Spleen (tissue), 11 donors: ENCODE data around the gene FAM171A1. TPM values are rescaled to one million over a fixed set of nuclear protein-coding genes. Genes with fewer than 3 reads are reported as not detected.
"Not testable (repeated sequence)": the region's sequence is repeated elsewhere in the genome, so short reads cannot be mapped to it uniquely, and the experiment has no call there.

Experiments
- DNase-seq: peaks from one replicate; pipeline ENCODE4 v3.0.0-alpha.2; 2020
- H3K27ac ChIP-seq, 8 donors: fragments of 200-600 bp; sonication (generic) in 7 of 8; 1 replicate in 4 of 8; 2 replicates in 4 of 8; pipeline versions ENCODE4 v1.5.0 to v1.8.0; 2016 to 2021; ENCODE audit warnings: inconsistent platforms in 4 of 8, mild to moderate bottlenecking in 4 of 8, moderate library complexity in 1 of 8
- H3K27me3 ChIP-seq, 7 donors: fragments of 200-600 bp; sonication (generic) in 6 of 7; replicated peaks in 1 of 7; 1 replicate in 4 of 7; 2 replicates in 3 of 7; pipeline versions ENCODE4 v1.5.0 to v1.8.0; 2016 to 2021; ENCODE audit warnings: inconsistent platforms in 3 of 7, mild to moderate bottlenecking in 1 of 7
- H3K36me3 ChIP-seq, 6 donors: fragments of 200-600 bp; sonication (generic) in 5 of 6; 1 replicate in 4 of 6; 2 replicates in 2 of 6; pipeline versions ENCODE4 v1.5.0 to v1.8.0; 2016 to 2021; ENCODE audit warnings: inconsistent platforms in 2 of 6
- H3K4me1 ChIP-seq, 6 donors: fragments of 200-600 bp; sonication (generic) in 5 of 6; 1 replicate in 3 of 6; 2 replicates in 3 of 6; pipeline versions ENCODE4 v1.5.0 to v1.8.0; 2016 to 2021; ENCODE audit warnings: inconsistent platforms in 3 of 6
- H3K4me3 ChIP-seq, 8 donors: fragments of 200-600 bp; sonication (generic) in 7 of 8; 1 replicate in 4 of 8; 2 replicates in 4 of 8; pipeline versions ENCODE4 v1.5.0 to v1.8.0; 2016 to 2021; ENCODE audit warnings: inconsistent platforms in 4 of 8, mild to moderate bottlenecking in 4 of 8, moderate library complexity in 2 of 8
- H3K9me3 ChIP-seq, 8 donors: fragments of 200-600 bp; sonication (generic) in 7 of 8; 1 replicate in 4 of 8; 2 replicates in 4 of 8; pipeline versions ENCODE4 v1.5.0 to v1.8.0; 2016 to 2021; ENCODE audit warnings: inconsistent platforms in 4 of 8
- CTCF ChIP-seq, 11 experiments: fragments of 200-600 bp in 7 of 11; fragments of 450-650 bp in 4 of 11; sonication (generic) in 4 of 11; IDR thresholded peaks in 8 of 11; conservative IDR thresholded peaks in 3 of 11; 1 replicate in 7 of 11; 2 replicates in 4 of 11; pipeline versions ENCODE4 v1.4.0 to v1.8.0; 2016 to 2021; ENCODE audit warnings: antibody characterized with exemption in 11 of 11, inconsistent platforms in 4 of 11, mild to moderate bottlenecking in 1 of 11
- POLR2A ChIP-seq, 3 donors: fragments of 450-650 bp; IDR thresholded peaks; one replicate each; pipeline ENCODE4 v1.5.1; 2017; ENCODE audit warnings: antibody characterized with exemption in 3 of 3, mild to moderate bottlenecking in 1 of 3
- POLR2AphosphoS5 ChIP-seq, 3 donors: sonication (generic); formaldehyde crosslinking; IDR thresholded peaks; one replicate each; pipeline ENCODE4 v1.5.1; 2017; ENCODE audit warnings: antibody characterized with exemption in 3 of 3
- WGBS, 5 donors: extraction: QIAGEN DNeasy Blood & Tissue Kit in 3 of 5; methylation state at CpG; one replicate each; pipeline versions ENCODE4 v1.1.5 to v1.1.7; 2013 to 2018; 5-methylcytosine and 5-hydroxymethylcytosine counted together
- intact Hi-C: fragments of 100-400 bp; cut with DNase I; formaldehyde crosslinking; loops from one replicate; pipeline ENCODE4 v1.15.0; 2023; ENCODE audit warnings: low total_unique reads
- polyA plus RNA-seq, 3 donors: library from polyadenylated mRNA; stranded (reverse); fragments of 200-250 nt; gene quantifications; one replicate each; pipeline ENCODE4 v1.2.1, GENCODE V29; 2013
- total RNA-seq, 7 donors: library from RNA; depleted of rRNA in 3 of 7; stranded (reverse); fragments of >200 nt in 3 of 7; fragmentation: NEBNext Ultra II Directional in 4 of 7; extraction: Animal tissue kit (Norgen Biotek cat#: 25700) in 4 of 7; gene quantifications; one replicate each; pipeline versions ENCODE4 v1.1.0 to v1.2.1, GENCODE V29; 2016 to 2021
- donor health status: healthy with polysubstance abuse.
- donor health status: DM: no; HTN: no; CAD: no; lungs with moderate emphysema.
- donor health status: DM: no; HTN: no; CAD: no.
- donor health status: Bipolar disorder and iron deficiency.
- donor health status: healthy.
- donor health status: DM: no; HTN: no; CAD: no.
- donor health status: DM: yes; HTN: yes; CAD: no.

FAM171A1 gene
- total and polyA plus RNA-seq, 10 donors: 3.5 to 34.0 (median 19.6) TPM

DNA sequence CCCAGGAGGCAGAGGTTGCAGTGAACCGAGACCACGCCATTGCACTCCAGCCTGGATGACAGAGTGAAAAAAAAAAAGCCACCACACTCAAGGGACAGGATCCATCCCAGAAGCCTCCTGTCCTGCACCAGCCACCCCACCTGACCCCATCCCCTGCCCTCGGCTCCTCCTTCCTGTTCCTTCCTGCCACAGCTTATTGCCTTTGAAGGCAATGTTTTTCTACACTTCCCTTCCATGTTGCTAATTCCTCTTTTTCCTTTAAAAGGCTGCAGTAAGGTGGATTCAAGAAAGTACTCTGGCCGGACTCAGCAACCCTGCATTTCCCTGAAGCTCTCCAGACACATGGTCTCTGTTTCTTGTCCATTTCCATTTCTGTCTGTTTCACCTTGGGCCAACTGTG lies 80.9 kb downstream of the FAM171A1 start:
- no peaks in the 10 kb centered on the region for H3K9me3 ChIP-seq
- H3K27ac ChIP-seq: no peak overlapping the region
- H3K4me3 ChIP-seq: no peak overlapping the region
- H3K4me1 ChIP-seq: no peaks in the 10 kb centered on the region
- 63 to 73% (median 69%) methylated on average over 4 of the region's 4 CpGs for WGBS, 5 donors
- H3K27me3 ChIP-seq: no peaks in the 10 kb centered on the region
- DNase-seq: no peak
- TF ChIP-seq POLR2A (IDR thresholded peaks at IDR 0.05) (no peak), CTCF (IDR thresholded peaks at IDR 0.05 in 8 of 11, conservative IDR thresholded peaks at IDR 0.05 in 3 of 11) (no peak), POLR2AphosphoS5 (IDR thresholded peaks at IDR 0.05) (no peak)
- no peaks in the 10 kb centered on the region for H3K36me3 ChIP-seq
- intact Hi-C loops: no loop called here

DNA sequence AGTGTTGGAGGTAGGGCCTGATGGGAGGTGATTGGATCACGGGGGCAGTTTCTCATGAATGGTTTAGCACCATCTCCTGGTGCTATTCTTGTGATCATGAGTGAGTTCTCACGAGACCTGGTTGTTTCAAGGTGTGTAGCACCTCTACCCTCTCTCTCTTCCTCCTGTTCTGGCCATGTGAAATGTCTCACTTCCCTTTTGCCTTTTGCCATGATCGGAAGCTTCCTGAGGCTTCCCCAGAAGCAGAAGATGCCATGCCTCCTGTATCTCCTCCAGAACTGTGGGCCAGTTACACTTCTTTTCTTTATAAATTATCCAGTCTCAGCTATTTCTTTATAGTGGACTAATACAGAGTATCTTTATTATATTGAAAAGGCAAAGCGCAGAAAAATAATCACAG lies 90.1 kb downstream of the FAM171A1 start:
- DNase-seq: no peak
- no peak for TF ChIP-seq POLR2AphosphoS5 (IDR thresholded peaks at IDR 0.05)
- TF ChIP-seq POLR2A (IDR thresholded peaks at IDR 0.05): no peak
- no peak for TF ChIP-seq CTCF (IDR thresholded peaks at IDR 0.05 in 8 of 11, conservative IDR thresholded peaks at IDR 0.05 in 3 of 11)
- intact Hi-C loops: no loop called here
- 54 to 72% (median 64%) methylated on average over 4 of the region's 4 CpGs for WGBS, 5 donors
- no peak overlapping the region for H3K27ac ChIP-seq
- no peak overlapping the region for H3K4me3 ChIP-seq
- no peaks in the 10 kb centered on the region for H3K4me1 ChIP-seq
- H3K9me3 ChIP-seq: no peaks in the 10 kb centered on the region
- H3K27me3 ChIP-seq: no peaks in the 10 kb centered on the region
- H3K36me3 ChIP-seq: peaks cover 0 to 6% (median 0%) of the 10 kb centered on the region in 6 donors

- 46 to 72% (median 49%) methylated on average over 4 of the region's 4 CpGs for WGBS, 5 donors
- Histone ChIP-seq H3K36me3 (peaks cover 0 to 6% (median 0%) of the 10 kb centered on the region in 6 donors), H3K27ac (no peak overlapping the region), H3K27me3 (no peaks in the 10 kb centered on the region), H3K4me3 (no peak overlapping the region), H3K9me3 (no peaks in the 10 kb centered on the region), H3K4me1 (no peaks in the 10 kb centered on the region)
- intact Hi-C loops: no loop called here
- TF ChIP-seq POLR2A (IDR thresholded peaks at IDR 0.05): no peak
- no peak for DNase-seq
These were observed 90.6 kb downstream of the FAM171A1 start for GRCh38 chr10:15280462-15280861.

- H3K27ac ChIP-seq: no peak overlapping the region
- 88 to 99% (median 92%) methylated on average over 4 of the region's 4 CpGs for WGBS, 5 donors
- TF ChIP-seq CTCF (IDR thresholded peaks at IDR 0.05 in 8 of 11, conservative IDR thresholded peaks at IDR 0.05 in 3 of 11) (no peak), POLR2AphosphoS5 (IDR thresholded peaks at IDR 0.05) (no peak), POLR2A (IDR thresholded peaks at IDR 0.05) (no peak)
- no peak overlapping the region for H3K4me3 ChIP-seq
- no peak for DNase-seq
- peaks cover 0 to 6% (median 0%) of the 10 kb centered on the region in 6 donors for H3K36me3 ChIP-seq
- intact Hi-C loops: no loop called here
- H3K27me3 ChIP-seq: no peaks in the 10 kb centered on the region
- no peaks in the 10 kb centered on the region for H3K9me3 ChIP-seq
- no peaks in the 10 kb centered on the region for H3K4me1 ChIP-seq
These were observed 91.9 kb downstream of the FAM171A1 start for GRCh38 chr10:15279236-15279635.

GRCh38 chr10:15278786-15279185 lies 92.3 kb downstream of the FAM171A1 start:
- DNase-seq: no peak
- Histone ChIP-seq H3K27ac (no peak overlapping the region), H3K4me3 (no peak overlapping the region), H3K27me3 (no peaks in the 10 kb centered on the region), H3K9me3 (no peaks in the 10 kb centered on the region), H3K36me3 (peaks cover 0 to 6% (median 0%) of the 10 kb centered on the region in 6 donors), H3K4me1 (no peaks in the 10 kb centered on the region)
- intact Hi-C loops: no loop called here
- TF ChIP-seq POLR2AphosphoS5 (IDR thresholded peaks at IDR 0.05): no peak
- TF ChIP-seq POLR2A (IDR thresholded peaks at IDR 0.05): no peak
- no peak for TF ChIP-seq CTCF (IDR thresholded peaks at IDR 0.05 in 8 of 11, conservative IDR thresholded peaks at IDR 0.05 in 3 of 11)
- WGBS, 5 donors: 87 to 97% (median 91%) methylated on average over 12 of the region's 12 CpGs

GRCh38 chr10:15276039-15276438 lies 95.0 kb downstream of the FAM171A1 start:
- H3K4me3 ChIP-seq, H3K27me3 ChIP-seq, H3K9me3 ChIP-seq, intact Hi-C loops, H3K36me3 ChIP-seq, DNase-seq, H3K4me1 ChIP-seq, H3K27ac ChIP-seq: not testable (repeated sequence)
- WGBS, 5 donors: 86 to 95% (median 93%) methylated on average over 9 of the region's 9 CpGs

- H3K27me3 ChIP-seq, H3K36me3 ChIP-seq, H3K27ac ChIP-seq, intact Hi-C loops, H3K4me3 ChIP-seq, H3K4me1 ChIP-seq: not testable (repeated sequence)
- WGBS, 5 donors: 88 to 98% (median 95%) methylated on average over 12 of the region's 12 CpGs
- peaks cover 0 to 17% (median 6%) of the 10 kb centered on the region in 8 donors for H3K9me3 ChIP-seq
- peak; percentile 18 for DNase-seq
These were observed 101.3 kb downstream of the FAM171A1 start for GRCh38 chr10:15269838-15270237.
